ENCODE data around the gene ZNF341.

- no peak for TF ChIP-seq REST (IDR thresholded peaks at IDR 0.05; ENCODE audit: borderline replicate concordance)
- no peak for TF ChIP-seq MXI1 (conservative IDR thresholded peaks at IDR 0.05; ENCODE audit: poor library complexity, severe bottlenecking)
- TF ChIP-seq EP300 (conservative IDR thresholded peaks at IDR 0.05; ENCODE audit: poor library complexity, severe bottlenecking), result no peak
- TF ChIP-seq CTCF (IDR thresholded peaks at IDR 0.05; ENCODE audit: poor library complexity, severe bottlenecking), result no peak
Observed at GRCh38 chr20:33827634-33828325, 96.0 kb downstream of the ZNF341 start.

All from neural cell (in vitro differentiated cells).